NT2/D1 (cell line): ENCODE results near the gene SPTLC2.

ENCODE experiments used
- DNase-seq: peaks from one replicate; pipeline ENCODE4 v3.0.0-alpha.2; 2011; ENCODE audit warnings: low read depth, low spot score
- H3K27me3 ChIP-seq: 2 replicates; pipeline ENCODE4 v1.6.0; 2011; ENCODE audit warnings: mild to moderate bottlenecking; ENCODE audit not compliant: insufficient read length, insufficient read depth
- H3K36me3 ChIP-seq: 2 replicates; pipeline ENCODE4 v1.6.1; 2011; ENCODE audit warnings: mild to moderate bottlenecking, low read length, mixed read lengths; ENCODE audit not compliant: insufficient read depth, insufficient read length
- H3K4me1 ChIP-seq: 2 replicates; pipeline ENCODE4 v1.5.1; 2011; ENCODE audit not compliant: insufficient read depth, insufficient read length
- H3K4me3 ChIP-seq: 2 replicates; pipeline ENCODE4 v1.5.1; 2011; ENCODE audit warnings: low read depth; ENCODE audit not compliant: insufficient read length
- H3K9ac ChIP-seq: 2 replicates; pipeline ENCODE4 v1.6.0; 2011; ENCODE audit warnings: low read depth; ENCODE audit not compliant: insufficient read length
- H3K9me3 ChIP-seq: 2 replicates; pipeline ENCODE4 v1.5.1; 2011; ENCODE audit warnings: mild to moderate bottlenecking, low read length; ENCODE audit not compliant: insufficient read depth
- SUZ12 ChIP-seq: IDR thresholded peaks from 2 replicates; pipeline ENCODE4 v1.6.1; 2011; ENCODE audit not compliant: insufficient read length, insufficient read depth; ENCODE audit errors: extremely low read depth
- YY1 ChIP-seq: IDR thresholded peaks from 2 replicates; pipeline ENCODE4 v1.6.1; 2011; ENCODE audit not compliant: insufficient read length, insufficient read depth
- ZNF274 ChIP-seq: IDR thresholded peaks from 2 replicates; pipeline ENCODE4 v1.6.1; 2011; ENCODE audit warnings: mild to moderate bottlenecking, low read depth, low read length

The SPTLC2 gene

DNA sequence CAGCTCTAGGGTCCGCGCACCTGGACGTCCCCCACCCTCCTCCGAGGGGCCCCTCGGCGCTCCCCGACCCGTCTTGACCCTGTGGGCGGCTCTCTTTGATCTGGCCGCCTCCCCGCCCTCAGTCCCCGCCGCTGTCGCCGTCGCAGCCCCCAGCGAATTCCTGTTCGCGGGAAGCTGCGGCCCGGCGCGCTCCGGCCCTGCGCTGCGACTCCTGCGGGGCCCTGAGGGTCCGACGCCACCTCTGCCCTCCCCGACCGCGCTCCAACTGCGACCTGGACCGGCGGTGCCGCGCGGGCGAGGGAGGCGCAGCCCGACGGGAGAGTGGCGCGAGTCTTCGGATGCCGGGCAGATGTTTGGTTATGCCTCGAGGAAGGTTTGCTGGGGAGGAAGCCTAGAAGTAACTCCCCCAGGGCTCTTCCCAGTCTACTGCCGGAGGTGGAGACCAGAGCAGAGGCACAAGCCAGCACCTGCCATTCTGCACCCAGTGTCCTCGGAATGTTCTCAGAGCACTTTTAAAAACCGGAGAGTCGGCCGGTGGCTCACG lies 117.4 kb downstream of the SPTLC2 start:
- peaks cover 41% of the 10 kb centered on the region for H3K27me3 ChIP-seq
- H3K36me3 ChIP-seq, result no peaks in the 10 kb centered on the region
- TF ChIP-seq SUZ12, result no peak
- TF ChIP-seq ZNF274, result no peak
- TF ChIP-seq YY1, result no peak
- peak overlapping the region; percentile 43 for H3K4me3 ChIP-seq
- peak overlapping the region; percentile 70 for H3K9ac ChIP-seq
- DNase-seq, result no peak
- no peaks in the 10 kb centered on the region for H3K4me1 ChIP-seq
- H3K9me3 ChIP-seq, result no peaks in the 10 kb centered on the region

DNA sequence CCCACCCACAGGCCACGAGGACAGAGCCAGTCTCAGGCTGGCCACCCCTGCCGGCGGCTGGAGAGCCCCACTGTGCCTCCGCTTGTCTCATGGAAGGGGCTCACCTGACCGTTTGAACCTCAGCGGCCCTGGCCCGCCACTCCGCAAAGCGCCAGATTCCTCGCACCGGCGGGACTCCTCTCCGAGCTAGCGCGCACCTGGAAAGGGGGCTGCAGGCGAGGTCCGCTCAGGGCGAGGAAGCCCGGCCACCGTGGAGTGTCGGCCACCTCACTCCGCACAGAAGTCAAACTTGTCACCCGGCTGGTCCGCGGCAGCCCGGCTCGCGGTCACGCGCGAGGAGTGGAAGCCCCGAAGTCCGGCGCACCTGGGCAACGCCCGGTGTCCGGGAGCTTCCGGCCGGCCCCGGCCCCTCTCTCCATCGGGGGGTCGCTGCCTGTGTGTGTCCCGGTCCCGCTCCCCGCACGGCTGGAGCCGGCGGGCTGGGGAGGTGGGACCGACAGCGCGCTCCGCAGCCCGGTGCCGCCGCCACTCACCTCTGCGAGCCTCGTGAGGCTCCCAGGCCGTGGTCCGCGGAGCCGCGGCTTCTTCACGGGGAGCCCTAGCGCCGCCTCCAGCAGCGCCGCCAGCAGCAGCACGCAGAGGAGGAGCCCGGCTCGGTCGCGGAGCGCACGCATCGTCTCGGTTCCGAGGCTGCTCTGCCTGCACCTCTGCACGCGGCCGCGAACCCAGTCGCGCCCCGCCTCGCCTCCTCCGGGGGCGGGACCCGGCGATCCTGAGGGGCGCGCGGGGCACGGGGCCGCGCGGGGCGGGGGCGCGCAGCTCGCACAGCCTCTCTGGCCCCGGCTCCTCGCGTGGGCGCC lies 118.1 kb downstream of the SPTLC2 start, which contains the start of gene ISM2:
Gene ISM2 (minus strand): TSS at position 697 of the 860 bp plus-strand sequence. CDS start 23 bp downstream, at position 674.
- Histone ChIP-seq H3K27me3 (peaks cover 41% of the 10 kb centered on the region), H3K9ac (peak within 1 kb of the TSS; percentile 70), H3K9me3 (no peaks in the 10 kb centered on the region), H3K4me3 (peak within 1 kb of the TSS; percentile 43), H3K36me3 (no peaks in the 10 kb centered on the region), H3K4me1 (no peaks in the 10 kb centered on the region)
- DNase-seq, result no peak
- TF ChIP-seq SUZ12 (no peak), YY1 (no peak), ZNF274 (no peak)

DNA sequence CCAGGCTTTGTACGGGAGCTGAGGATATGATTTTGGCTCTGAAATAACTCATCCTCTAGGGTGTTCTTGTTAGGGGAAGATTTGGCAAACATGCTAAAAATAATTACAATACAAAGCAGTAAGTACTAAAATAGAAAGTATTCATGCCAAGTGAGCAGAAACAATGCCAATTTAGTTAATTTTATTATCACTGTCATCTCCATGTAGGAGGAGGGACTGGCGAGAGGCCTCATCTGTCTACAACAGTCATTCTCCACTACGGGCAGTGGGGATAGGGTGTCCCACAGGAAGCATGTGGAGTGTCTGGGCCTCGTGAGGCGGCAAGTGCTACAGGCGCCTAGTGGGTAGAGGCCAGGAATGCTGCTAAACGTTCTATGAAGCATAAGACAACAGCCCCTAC lies 121.1 kb downstream of the SPTLC2 start:
- H3K4me1 ChIP-seq, result peaks cover 4% of the 10 kb centered on the region
- no peak overlapping the region for H3K4me3 ChIP-seq
- H3K36me3 ChIP-seq, result no peaks in the 10 kb centered on the region
- no peak for DNase-seq
- peaks cover 35% of the 10 kb centered on the region for H3K27me3 ChIP-seq
- TF ChIP-seq ZNF274, result no peak
- no peak for TF ChIP-seq YY1
- TF ChIP-seq SUZ12, result no peak
- no peak overlapping the region for H3K9ac ChIP-seq
- no peaks in the 10 kb centered on the region for H3K9me3 ChIP-seq

DNA sequence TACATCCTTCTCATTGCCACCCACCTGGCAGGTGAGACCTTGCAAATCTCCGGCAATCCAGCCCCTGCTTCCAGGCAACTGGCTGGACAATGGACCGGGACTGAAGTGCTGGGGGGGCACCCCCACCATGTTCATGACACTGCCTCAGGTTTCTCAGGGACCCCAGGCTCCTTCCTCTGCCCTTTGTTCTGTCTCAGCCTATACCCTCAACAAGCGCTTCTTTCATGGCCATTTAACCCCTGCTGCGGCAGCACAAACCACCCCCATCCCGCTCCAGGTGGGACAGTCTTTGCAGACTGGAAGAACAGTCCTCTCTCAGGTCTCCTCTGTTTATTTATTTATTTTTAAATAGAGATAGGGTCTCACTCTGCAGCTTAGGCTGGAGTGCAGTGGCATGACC lies 125.4 kb downstream of the SPTLC2 start:
- Histone ChIP-seq H3K27me3 (no peaks in the 10 kb centered on the region), H3K4me3 (no peak overlapping the region), H3K9ac (no peak overlapping the region), H3K4me1 (peaks cover 8% of the 10 kb centered on the region), H3K36me3 (no peaks in the 10 kb centered on the region), H3K9me3 (no peaks in the 10 kb centered on the region)
- no peak for DNase-seq
- TF ChIP-seq ZNF274 (no peak), SUZ12 (no peak), YY1 (no peak)

DNA sequence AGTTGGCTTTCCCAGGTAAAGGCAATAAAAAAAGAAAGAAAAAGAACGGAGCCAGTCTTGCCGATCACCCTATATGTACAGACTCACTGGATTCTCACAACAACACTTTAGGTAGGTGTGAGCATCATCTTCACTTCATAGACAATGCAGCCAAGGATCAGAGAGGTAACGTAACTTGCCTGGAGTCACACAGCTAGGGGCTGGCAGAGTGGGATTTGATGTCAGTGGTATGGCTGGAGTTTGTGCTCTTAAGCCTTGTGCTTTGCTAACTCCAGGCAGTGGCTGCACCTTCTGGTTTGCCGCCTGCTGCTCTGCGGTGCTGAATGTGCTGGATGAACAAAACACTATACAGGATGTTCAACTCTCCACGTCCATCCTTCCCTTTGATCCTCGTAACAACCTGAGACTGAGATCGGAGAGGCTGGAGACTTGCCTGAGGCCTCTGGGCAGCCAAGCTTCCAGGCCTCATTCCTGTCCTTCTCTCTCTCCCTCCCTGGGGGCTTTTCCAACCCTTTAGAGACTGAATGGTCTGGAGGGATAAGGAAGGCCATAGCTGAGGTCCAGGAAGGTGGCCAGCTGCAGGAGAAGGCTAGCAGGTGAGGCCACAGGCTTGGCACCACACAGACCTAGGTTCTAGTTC lies 126.0 kb downstream of the SPTLC2 start:
- DNase-seq, result no peak
- TF ChIP-seq ZNF274, result no peak
- TF ChIP-seq YY1, result no peak
- no peak for TF ChIP-seq SUZ12
- Histone ChIP-seq H3K4me3 (no peak overlapping the region), H3K36me3 (no peaks in the 10 kb centered on the region), H3K4me1 (peaks cover 8% of the 10 kb centered on the region), H3K27me3 (no peaks in the 10 kb centered on the region), H3K9me3 (no peaks in the 10 kb centered on the region), H3K9ac (no peak overlapping the region)

DNA sequence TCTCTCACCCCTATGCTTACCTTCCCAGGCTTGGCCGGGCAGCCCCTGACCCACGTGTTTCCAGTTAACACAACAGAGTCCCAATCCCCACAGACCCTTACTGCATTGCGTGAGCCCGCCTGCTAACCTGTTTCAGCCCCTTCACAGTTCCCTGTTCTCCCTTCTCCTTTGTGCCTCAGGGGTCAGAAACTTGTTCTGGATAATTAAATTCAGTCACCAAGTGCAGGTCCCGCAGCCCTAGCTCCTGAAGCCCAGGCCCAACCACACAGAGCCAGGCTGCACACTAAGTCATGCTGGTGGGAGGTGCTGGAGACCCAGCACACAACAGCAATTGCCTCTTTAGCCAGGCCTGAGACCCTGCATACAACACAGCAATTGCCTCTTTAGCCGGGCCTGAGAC lies 127.4 kb downstream of the SPTLC2 start:
- peaks cover 8% of the 10 kb centered on the region for H3K4me1 ChIP-seq
- no peak overlapping the region for H3K9ac ChIP-seq
- no peak overlapping the region for H3K4me3 ChIP-seq
- no peak for DNase-seq
- TF ChIP-seq SUZ12 (no peak), ZNF274 (no peak), YY1 (no peak)
- H3K36me3 ChIP-seq, result no peaks in the 10 kb centered on the region
- no peaks in the 10 kb centered on the region for H3K27me3 ChIP-seq
- no peaks in the 10 kb centered on the region for H3K9me3 ChIP-seq

DNA sequence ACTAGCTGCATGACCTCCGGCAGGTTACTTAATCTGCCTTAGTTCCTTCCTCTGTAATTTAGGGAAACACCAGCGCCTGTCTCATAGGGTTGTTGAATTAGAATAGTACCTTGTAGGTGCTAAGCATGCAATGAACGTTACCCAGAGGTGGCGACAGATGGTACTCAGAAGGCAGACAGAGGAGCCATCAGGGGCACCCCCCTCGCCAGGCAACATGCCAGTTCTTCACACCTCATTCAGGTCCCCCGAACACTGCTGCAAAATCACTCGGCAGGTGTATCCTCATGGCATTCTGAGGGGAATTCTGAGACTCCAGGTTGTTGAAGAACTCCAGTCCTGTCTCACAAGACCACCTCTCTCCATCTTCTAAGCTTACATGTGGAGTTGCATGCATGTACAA lies 127.9 kb downstream of the SPTLC2 start:
- Histone ChIP-seq H3K9ac (no peak overlapping the region), H3K27me3 (no peaks in the 10 kb centered on the region), H3K36me3 (no peaks in the 10 kb centered on the region), H3K9me3 (no peaks in the 10 kb centered on the region), H3K4me3 (no peak overlapping the region), H3K4me1 (peaks cover 8% of the 10 kb centered on the region)
- no peak for TF ChIP-seq ZNF274
- no peak for DNase-seq
